Mucosa of descending colon (tissue), 3 donors: ENCODE measurements around the gene KIF18A. TPM values are rescaled to one million over a fixed set of nuclear protein-coding genes. Genes with fewer than 3 reads are reported as not detected.
"Not testable (repeated sequence)": the region's sequence is repeated elsewhere in the genome, so short reads cannot be mapped to it uniquely, and the experiment has no call there.

Experiments
- ATAC-seq: fragments of 200-7000 bp; cut with Tn5 transposase; one replicate; pipeline ENCODE4 v1.9.1; 2020; ENCODE audit warnings: mild to moderate bottlenecking, moderate library complexity
- DNase-seq, 3 donors: peaks; one replicate each; pipeline ENCODE4 v3.0.0-alpha.2; 2020
- H3K36me3 ChIP-seq: fragments of 200-600 bp; one replicate; pipeline ENCODE4 v1.8.0; 2021; ENCODE audit warnings: low read depth, mild to moderate bottlenecking
- H3K4me1 ChIP-seq: fragments of 200-600 bp; one replicate; pipeline ENCODE4 v1.8.0; 2021; ENCODE audit warnings: low read depth, mild to moderate bottlenecking
- H3K4me3 ChIP-seq: fragments of 200-600 bp; one replicate; pipeline ENCODE4 v1.8.0; 2021; ENCODE audit warnings: mild to moderate bottlenecking
- H3K9me3 ChIP-seq: fragments of 200-600 bp; one replicate; pipeline ENCODE4 v1.8.0; 2021; ENCODE audit warnings: mild to moderate bottlenecking
- intact Hi-C, 2 donors: fragments of 100-400 bp; cut with DNase I in 1 of 2; cut with micrococcal nuclease in 1 of 2; formaldehyde crosslinking; loops; one replicate each; pipeline versions ENCODE4 v1.11.0 to v1.11.1; 2022; cut with DNase I, micrococcal nuclease
- total RNA-seq, 3 donors: library from RNA; stranded (reverse); fragmentation: NEBNext Ultra II Directional in 2 of 3; extraction: Animal tissue kit (Norgen Biotek cat#: 25700) in 2 of 3; gene quantifications; one replicate each; pipeline versions ENCODE4 v1.2.1 to v1.2.4, GENCODE V29; 2021 to 2023
- TF ChIP-seq, protein P1 (sequence below): fragments of 200-600 bp; IDR thresholded peaks from one replicate; pipeline ENCODE4 v1.8.0; 2022; ENCODE audit warnings: antibody characterized with exemption, mild to moderate bottlenecking
- donor health status: DM: no; HTN: no; CAD: no; lungs with moderate emphysema.
- donor health status: DM: no; HTN: no; CAD: no.
- donor health status: DM: no; HTN: yes; CAD: no.

Gene KIF18A
- total RNA-seq, 3 donors from 2014 or later: 1.9 to 4.3 (median 2.5) TPM

DNA sequence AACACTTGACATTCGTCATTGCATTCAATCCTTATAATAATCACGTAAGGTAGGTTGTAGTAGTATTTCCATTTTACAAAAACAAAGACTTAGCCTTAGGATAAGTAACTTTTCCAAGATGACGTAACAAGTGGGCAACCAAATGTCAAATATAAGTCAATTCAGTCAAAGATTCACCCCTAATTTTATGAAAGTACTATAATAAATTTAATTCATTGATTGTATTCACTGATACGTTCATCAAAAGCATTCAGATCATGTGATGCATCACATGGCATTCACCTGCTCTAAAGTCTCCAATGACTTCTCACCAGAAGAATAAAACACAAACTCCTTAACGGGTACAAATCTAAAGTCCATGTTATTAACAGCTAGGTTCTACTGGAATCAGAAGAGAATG, 2.1 kb downstream of the KIF18A start:
- peaks cover 22% of the 10 kb centered on the region for H3K4me1 ChIP-seq
- TF ChIP-seq, protein P1, sequence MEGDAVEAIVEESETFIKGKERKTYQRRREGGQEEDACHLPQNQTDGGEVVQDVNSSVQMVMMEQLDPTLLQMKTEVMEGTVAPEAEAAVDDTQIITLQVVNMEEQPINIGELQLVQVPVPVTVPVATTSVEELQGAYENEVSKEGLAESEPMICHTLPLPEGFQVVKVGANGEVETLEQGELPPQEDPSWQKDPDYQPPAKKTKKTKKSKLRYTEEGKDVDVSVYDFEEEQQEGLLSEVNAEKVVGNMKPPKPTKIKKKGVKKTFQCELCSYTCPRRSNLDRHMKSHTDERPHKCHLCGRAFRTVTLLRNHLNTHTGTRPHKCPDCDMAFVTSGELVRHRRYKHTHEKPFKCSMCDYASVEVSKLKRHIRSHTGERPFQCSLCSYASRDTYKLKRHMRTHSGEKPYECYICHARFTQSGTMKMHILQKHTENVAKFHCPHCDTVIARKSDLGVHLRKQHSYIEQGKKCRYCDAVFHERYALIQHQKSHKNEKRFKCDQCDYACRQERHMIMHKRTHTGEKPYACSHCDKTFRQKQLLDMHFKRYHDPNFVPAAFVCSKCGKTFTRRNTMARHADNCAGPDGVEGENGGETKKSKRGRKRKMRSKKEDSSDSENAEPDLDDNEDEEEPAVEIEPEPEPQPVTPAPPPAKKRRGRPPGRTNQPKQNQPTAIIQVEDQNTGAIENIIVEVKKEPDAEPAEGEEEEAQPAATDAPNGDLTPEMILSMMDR: no peak
- ATAC-seq (no peak), DNase-seq (no peak)
- H3K36me3 ChIP-seq: peaks cover 3% of the 10 kb centered on the region
- intact Hi-C loops: no loop called here
- H3K4me3 ChIP-seq: no peak overlapping the region
- H3K9me3 ChIP-seq: no peaks in the 10 kb centered on the region

DNA sequence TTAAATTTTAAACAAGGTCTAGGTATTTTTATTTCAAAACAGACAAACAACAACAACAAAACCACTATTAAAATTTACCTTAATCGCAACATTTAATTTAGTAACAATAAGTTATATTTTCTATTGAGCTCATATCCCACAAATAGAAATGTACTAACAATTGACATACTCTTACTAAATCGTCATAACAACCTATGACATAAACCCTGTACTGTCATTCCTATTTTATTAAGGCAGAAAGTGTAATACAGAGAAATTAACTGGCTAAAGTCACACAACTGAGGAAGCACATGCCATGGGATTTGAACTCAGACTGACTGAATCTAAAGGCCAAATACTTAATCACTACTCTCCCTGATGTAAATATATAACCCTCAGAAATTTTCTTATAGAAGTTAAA, 3.0 kb downstream of the KIF18A start:
- no peak overlapping the region for H3K4me3 ChIP-seq
- ATAC-seq (no peak), DNase-seq (no peak)
- intact Hi-C loops: no loop called here
- TF ChIP-seq, protein P1: no peak
- peaks cover 3% of the 10 kb centered on the region for H3K36me3 ChIP-seq
- H3K9me3 ChIP-seq: no peaks in the 10 kb centered on the region
- peaks cover 20% of the 10 kb centered on the region for H3K4me1 ChIP-seq

DNA sequence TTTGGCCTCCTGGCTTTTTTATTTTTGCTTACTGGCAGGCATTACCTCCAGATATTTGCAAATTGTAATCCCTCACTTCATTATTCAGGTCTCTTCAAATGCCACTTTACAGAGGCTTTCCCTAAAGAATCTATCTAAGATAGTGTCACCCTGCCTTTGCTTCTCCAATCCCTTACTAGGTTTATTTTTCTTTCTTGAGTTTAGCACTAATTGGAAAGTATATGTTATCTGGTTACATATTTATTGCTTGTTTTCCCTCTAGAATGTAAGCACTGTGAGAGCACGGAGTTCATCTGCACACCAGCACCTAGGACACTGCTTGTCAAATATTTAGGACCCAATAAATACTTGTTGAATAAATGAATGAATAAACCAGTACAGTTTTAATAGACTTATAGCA, 3.5 kb downstream of the KIF18A start:
- Histone ChIP-seq H3K4me1 (peaks cover 20% of the 10 kb centered on the region), H3K36me3 (peaks cover 3% of the 10 kb centered on the region), H3K9me3 (no peaks in the 10 kb centered on the region), H3K4me3 (no peak overlapping the region)
- DNase-seq (no peak), ATAC-seq (no peak)
- intact Hi-C loops: no loop called here
- TF ChIP-seq, protein P1: no peak

DNA sequence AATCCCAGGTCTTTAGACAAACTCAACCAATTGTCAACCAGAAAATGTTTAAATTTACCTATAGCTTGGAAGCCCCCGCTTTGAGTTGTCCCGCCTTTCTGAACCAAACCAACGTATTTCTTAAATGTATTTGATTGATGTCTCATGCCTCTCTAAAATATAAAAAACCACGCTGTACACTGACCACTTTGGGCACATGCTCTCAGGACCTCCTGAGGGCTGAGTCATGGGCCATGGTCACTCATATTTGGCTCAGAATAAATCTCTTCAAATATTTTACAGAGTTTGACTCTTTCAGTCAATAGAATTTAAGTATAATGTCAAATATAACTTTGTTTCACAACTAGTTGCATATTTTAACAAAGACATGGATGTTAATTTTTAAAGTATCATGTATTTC, 5.7 kb downstream of the KIF18A start:
- H3K4me1 ChIP-seq, intact Hi-C loops, DNase-seq, ATAC-seq, H3K9me3 ChIP-seq, H3K36me3 ChIP-seq, H3K4me3 ChIP-seq: not testable (repeated sequence)

DNA sequence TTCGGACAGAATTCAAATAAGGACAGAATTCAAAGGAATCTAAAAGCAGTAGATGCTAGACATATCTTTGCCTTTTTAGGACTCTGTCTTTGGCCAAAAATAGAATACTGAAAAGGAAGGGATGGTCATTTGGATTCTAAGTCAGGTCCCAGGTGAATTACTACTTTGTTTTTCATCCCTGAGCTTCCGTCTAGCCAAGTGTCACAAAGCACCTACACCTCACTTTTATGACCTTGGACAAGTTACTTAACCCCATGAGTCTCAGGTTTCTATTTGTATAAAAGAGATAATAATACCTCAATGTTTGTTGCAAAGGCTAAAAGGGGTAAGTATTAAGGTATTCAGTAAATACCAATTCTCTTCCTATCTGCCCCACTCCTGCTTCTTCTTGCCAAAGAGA, 7.3 kb downstream of the KIF18A start:
- Histone ChIP-seq H3K4me1 (peaks cover 2% of the 10 kb centered on the region), H3K4me3 (no peak overlapping the region), H3K36me3 (no peaks in the 10 kb centered on the region), H3K9me3 (no peaks in the 10 kb centered on the region)
- intact Hi-C loops: no loop called here
- ATAC-seq (peak; percentile 71), DNase-seq (no peak)
- TF ChIP-seq, protein P1: no peak

DNA sequence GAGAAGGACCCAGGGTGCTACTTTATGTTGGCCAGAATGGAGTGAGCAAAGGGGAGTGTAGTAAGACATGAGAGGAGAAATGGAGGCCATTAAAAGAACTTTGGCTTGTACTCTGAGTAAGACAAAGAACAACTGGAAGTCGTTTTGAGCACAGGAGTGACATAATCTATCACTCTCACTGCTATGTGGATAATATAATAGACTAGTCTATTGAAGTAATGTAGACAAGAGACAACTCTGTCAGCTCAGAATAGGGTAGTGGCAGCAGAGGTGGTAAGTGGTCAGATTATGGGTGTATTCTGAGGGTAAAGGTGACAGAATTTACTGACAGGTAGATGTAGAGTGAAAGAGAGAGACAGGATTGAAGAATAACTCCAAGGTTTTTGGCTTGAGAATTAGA, 8.2 kb downstream of the KIF18A start:
- Histone ChIP-seq H3K36me3 (no peaks in the 10 kb centered on the region), H3K9me3 (no peaks in the 10 kb centered on the region), H3K4me3 (no peak overlapping the region), H3K4me1 (peaks cover 2% of the 10 kb centered on the region)
- TF ChIP-seq, protein P1: no peak
- intact Hi-C loops: no loop called here
- DNase-seq (no peak), ATAC-seq (peak; percentile 36)
